Measurements from ENCODE around the gene ASTN2.

Gene ASTN2

DNA sequence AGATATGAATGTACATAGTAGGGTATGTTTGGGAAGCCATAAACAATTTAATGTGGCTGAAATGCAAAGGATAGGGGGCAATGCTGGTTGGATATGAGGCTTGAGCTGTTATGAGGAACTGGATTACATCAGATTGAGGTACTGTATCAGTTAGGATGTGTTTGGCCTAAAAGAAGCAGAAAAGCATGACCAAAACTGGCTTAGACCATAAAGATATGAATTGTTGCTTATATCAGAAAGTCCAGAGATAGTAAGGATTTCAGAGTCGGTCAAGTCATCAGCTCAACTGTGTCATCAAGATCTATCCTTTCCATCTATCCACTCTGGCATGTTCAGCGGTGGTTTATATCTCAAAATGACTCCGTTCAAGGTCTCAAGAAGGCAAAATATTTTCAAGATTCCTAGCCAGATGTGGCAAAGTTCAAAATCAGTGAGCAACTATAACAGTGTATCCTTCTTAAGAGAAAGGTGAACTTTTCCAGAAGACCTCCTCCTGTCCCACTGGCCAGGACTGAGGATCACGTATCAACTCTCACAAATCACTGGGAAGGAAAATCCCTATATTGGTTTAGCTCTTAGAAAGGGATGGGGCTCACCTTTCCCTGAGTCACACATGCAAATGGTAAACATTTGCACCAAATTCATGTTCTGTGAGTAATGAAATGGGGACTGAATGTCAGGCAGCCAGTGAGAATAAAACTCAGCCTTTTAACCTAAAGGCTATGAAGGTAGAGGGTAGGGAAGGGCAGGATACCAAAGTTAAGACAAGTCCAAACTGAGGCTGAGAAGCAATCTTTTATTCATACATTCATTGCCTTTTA is 469.9 kb downstream of the ASTN2 start:
- H3K4me1 Mint-ChIP-seq (ENCODE audit: low read depth in 2 of 2), result no peaks in the 10 kb centered on the region
- H3K27me3 Mint-ChIP-seq, result peaks cover 0 to 8% of the 10 kb centered on the region in 2 donors
- DNase-seq (no peak), ATAC-seq (replicated peaks) (no peak)
- H3K27ac Mint-ChIP-seq, result no peak overlapping the region
- peaks cover 10 to 14% of the 10 kb centered on the region in 2 donors for H3K9me3 Mint-ChIP-seq
- no peaks in the 10 kb centered on the region for H3K36me3 Mint-ChIP-seq (ENCODE audit: insufficient read depth)
- no peak overlapping the region for H3K4me3 Mint-ChIP-seq

DNA sequence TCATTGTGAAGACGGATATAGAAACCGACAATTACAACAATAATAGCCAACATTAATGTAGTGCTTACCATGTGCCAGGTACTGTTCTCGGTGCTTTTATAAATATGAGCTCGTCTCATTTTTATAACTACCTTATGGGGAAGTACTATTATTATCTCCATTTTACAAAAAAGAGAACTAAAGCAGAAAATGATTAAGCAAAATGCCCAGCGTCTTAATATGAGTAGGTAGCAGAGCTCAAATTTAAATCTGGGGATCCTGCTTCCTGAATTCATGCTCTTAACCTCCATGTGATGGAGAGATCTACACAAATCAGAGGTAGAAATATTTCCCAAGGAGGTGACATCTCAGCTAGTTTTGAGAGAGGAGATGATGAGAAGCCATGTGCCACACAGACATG is 470.9 kb downstream of the ASTN2 start:
- H3K36me3 Mint-ChIP-seq (ENCODE audit: insufficient read depth), result no peaks in the 10 kb centered on the region
- H3K9me3 Mint-ChIP-seq, result peaks cover 8 to 14% of the 10 kb centered on the region in 2 donors
- H3K27ac Mint-ChIP-seq, result no peak overlapping the region
- H3K4me3 Mint-ChIP-seq, result no peak overlapping the region
- no peaks in the 10 kb centered on the region for H3K4me1 Mint-ChIP-seq (ENCODE audit: low read depth in 2 of 2)
- ATAC-seq (replicated peaks) (no peak), DNase-seq (no peak)
- H3K27me3 Mint-ChIP-seq, result peaks cover 0 to 8% of the 10 kb centered on the region in 2 donors

DNA sequence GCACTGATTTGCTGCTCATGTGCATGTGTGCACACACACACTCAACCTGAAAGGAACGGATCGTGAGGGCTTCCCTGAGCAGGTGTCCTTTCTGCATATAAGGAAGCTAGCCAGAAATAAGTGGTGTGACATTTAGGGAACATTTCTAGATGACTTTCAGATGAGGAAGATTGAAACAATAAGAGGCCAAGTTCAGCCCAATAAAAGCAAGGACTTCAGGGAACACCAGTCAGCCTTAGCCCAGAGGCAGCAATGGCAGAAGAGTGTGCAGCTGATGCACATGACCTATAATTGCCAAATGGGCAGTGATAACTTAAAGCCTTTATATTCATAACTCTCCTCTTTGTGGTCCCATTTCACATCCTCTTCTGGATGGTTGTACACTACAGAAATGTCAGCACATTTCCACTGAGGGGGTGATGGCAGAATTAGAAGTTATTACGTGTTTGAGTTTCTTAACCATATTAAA is 472.2 kb downstream of the ASTN2 start:
- H3K4me1 Mint-ChIP-seq (ENCODE audit: low read depth in 2 of 2), result no peaks in the 10 kb centered on the region
- H3K9me3 Mint-ChIP-seq, result peaks cover 7 to 9% of the 10 kb centered on the region in 2 donors
- H3K27me3 Mint-ChIP-seq, result peaks cover 0 to 8% of the 10 kb centered on the region in 2 donors
- no peaks in the 10 kb centered on the region for H3K36me3 Mint-ChIP-seq (ENCODE audit: insufficient read depth)
- DNase-seq, result no peak
- no peak overlapping the region for H3K27ac Mint-ChIP-seq
- no peak overlapping the region for H3K4me3 Mint-ChIP-seq
- ATAC-seq (replicated peaks), result no peak

DNA sequence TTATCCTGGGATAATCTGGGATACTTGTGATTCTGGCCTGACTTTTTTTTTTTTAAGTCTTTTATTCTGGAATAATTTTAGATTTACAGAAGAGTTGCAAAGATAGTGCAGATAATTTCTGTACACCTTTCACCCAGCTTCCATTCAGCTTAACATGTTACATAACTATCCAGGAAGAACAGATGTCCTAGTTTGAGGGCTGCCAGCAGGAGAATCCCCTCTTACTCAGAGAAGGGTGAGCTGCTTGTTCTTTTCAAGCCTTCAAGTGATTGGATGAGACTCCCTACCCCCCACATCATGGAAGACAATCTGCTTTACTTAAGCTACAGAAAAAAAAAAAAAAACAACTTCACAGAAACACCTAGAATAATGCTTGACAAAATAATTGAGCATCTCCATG is 473.6 kb downstream of the ASTN2 start:
- ATAC-seq (replicated peaks), result no peak
- Mint-ChIP-seq H3K4me3 (no peak overlapping the region), H3K27ac (no peak overlapping the region), H3K9me3 (peaks cover 10% of the 10 kb centered on the region in 2 donors), H3K27me3 (peaks cover 0 to 8% of the 10 kb centered on the region in 2 donors), H3K4me1 (ENCODE audit: low read depth in 2 of 2) (no peaks in the 10 kb centered on the region), H3K36me3 (ENCODE audit: insufficient read depth) (no peaks in the 10 kb centered on the region)
- DNase-seq, result no peak

DNA sequence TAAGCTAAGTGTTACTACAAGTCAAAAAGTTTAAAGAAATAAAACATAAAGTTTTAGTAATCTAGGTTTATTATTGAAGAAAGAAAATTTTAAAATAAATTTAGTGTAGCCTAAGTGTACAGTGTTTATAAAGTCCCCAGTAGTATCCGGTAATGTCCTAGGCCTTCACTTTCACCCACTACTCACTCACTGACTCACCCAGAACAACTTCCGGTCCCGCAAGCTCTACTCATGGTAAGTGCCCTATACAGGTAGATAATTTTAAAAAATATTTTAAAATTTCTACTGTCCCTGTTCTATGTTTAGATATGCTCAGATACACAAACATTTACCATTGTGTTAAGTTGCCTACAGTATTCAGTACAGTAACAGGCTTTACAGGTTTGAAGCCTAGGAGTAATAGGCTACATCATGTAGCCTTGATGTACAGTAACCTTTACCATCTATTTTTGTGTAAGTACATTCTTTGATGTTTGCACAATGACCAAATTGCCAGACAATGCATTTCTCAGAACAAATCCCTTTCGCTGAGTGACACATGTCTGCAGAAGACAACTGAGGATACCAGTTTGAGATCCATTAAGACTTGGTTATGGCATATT is 474.1 kb downstream of the ASTN2 start:
- peaks cover 0 to 8% of the 10 kb centered on the region in 2 donors for H3K27me3 Mint-ChIP-seq
- H3K36me3 Mint-ChIP-seq (ENCODE audit: insufficient read depth), result no peaks in the 10 kb centered on the region
- DNase-seq, result no peak
- no peak overlapping the region for H3K27ac Mint-ChIP-seq
- ATAC-seq (replicated peaks), result no peak
- no peak overlapping the region for H3K4me3 Mint-ChIP-seq
- no peaks in the 10 kb centered on the region for H3K4me1 Mint-ChIP-seq (ENCODE audit: low read depth in 2 of 2)
- H3K9me3 Mint-ChIP-seq, result peaks cover 13 to 14% of the 10 kb centered on the region in 2 donors

DNA sequence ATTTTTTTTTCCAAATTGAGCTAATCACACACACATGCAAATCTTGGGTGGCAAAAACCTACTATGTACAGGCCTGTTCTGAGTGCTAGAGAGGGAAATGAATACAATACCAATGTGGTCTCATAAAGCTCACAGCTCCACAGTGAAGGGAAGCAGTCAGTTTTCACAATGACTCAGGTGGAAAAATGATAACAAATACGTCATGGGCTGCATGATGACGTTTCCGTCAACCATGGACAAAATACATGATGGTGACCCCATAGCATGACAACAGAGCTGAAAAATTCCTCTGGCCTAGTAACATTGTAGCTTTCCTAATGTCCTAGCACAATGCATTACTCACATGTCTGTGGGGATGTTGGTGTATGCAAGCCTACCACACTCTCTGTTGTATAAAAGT is 475.2 kb downstream of the ASTN2 start:
- Mint-ChIP-seq H3K4me1 (ENCODE audit: low read depth in 2 of 2) (no peaks in the 10 kb centered on the region), H3K36me3 (ENCODE audit: insufficient read depth) (no peaks in the 10 kb centered on the region), H3K4me3 (no peak overlapping the region), H3K9me3 (peaks cover 13 to 14% of the 10 kb centered on the region in 2 donors), H3K27ac (no peak overlapping the region), H3K27me3 (peaks cover 0 to 8% of the 10 kb centered on the region in 2 donors)
- ATAC-seq (replicated peaks) (no peak), DNase-seq (no peak)

DNA sequence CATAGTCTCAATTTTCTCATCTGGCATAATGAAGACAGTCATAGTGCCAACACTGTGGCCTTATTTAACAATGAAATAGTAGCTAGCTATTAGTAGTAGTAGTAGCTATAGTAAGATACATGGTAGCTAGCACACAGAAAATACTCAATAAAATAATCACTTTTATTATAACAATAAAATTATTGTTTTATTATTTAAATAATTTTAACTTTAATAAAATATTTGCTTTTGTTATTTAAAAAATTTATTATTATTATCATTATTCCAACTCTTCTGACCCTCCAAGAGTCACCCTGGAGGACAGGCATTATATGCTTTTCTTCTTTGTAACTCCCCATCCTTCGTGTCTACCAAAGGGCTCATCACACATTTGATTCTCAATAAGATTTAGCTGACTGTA is 475.7 kb downstream of the ASTN2 start:
- Mint-ChIP-seq H3K4me3 (no peak overlapping the region), H3K27ac (no peak overlapping the region), H3K4me1 (ENCODE audit: low read depth in 2 of 2) (no peaks in the 10 kb centered on the region), H3K27me3 (peaks cover 0 to 8% of the 10 kb centered on the region in 2 donors), H3K36me3 (ENCODE audit: insufficient read depth) (no peaks in the 10 kb centered on the region), H3K9me3 (peaks cover 13 to 14% of the 10 kb centered on the region in 2 donors)
- ATAC-seq (replicated peaks), result no peak
- DNase-seq, result no peak

DNA sequence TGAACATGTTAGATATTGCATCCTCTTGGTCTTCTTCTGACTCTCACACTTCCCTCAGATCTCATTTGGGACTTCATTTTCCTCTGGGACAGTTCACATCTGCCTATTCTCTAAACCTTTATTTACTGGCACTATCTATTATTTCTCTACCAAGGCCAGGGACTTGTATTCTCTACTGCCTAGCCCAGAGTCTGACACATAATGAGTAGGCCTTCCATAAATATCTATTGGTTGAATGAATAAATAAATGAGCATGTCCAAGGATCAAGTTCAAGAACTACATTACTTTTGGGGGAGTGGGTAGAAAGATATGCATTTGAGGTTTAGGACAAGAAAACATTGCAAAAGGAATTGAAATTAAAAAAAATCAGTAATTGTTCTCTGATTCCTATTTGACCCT is 477.5 kb downstream of the ASTN2 start:
- no peak overlapping the region for H3K4me3 Mint-ChIP-seq
- peaks cover 0 to 6% of the 10 kb centered on the region in 2 donors for H3K27me3 Mint-ChIP-seq
- peaks cover 13 to 19% of the 10 kb centered on the region in 2 donors for H3K9me3 Mint-ChIP-seq
- no peak for ATAC-seq (replicated peaks)
- no peak overlapping the region for H3K27ac Mint-ChIP-seq
- H3K4me1 Mint-ChIP-seq (ENCODE audit: low read depth in 2 of 2), result no peaks in the 10 kb centered on the region
- no peaks in the 10 kb centered on the region for H3K36me3 Mint-ChIP-seq (ENCODE audit: insufficient read depth)
- DNase-seq, result no peak

DNA sequence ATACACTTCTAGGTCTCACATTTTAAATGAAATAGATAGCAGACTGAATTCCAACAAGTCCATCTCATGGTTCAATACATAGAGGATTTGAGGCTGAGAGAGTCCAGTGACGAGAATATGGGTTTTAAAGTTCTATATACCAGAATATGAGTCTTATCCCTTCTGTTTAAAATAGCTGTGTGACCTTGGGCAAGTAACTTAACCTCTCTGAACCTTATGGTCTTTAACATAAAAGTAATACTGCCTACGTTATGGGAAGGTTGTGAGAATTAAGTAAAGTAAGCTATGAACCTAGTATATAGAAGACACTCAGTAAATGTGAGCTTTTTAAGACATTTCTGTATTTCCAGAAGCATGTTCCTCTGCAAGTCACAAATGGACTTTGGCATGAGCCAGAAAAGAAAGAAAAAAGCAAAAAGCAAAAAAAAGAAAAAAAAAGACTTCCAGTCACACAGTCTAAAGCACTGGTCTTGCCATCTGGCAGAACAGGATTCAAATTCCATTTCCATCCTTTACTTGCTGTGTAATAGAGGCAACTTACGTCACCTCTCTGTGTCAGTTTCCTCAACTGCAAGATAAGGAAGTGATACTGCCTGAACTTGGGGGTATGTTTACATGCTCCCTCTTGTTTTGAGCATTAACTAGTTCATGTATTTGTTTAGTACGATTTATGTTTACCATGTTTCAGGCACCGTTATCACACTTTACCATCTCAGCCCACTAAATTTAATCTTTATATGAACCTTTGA is 479.5 kb downstream of the ASTN2 start:
- no peaks in the 10 kb centered on the region for H3K4me1 Mint-ChIP-seq (ENCODE audit: low read depth in 2 of 2)
- peaks cover 14 to 15% of the 10 kb centered on the region in 2 donors for H3K9me3 Mint-ChIP-seq
- H3K27ac Mint-ChIP-seq, result no peak overlapping the region
- H3K27me3 Mint-ChIP-seq, result no peaks in the 10 kb centered on the region
- DNase-seq, result no peak
- H3K4me3 Mint-ChIP-seq, result no peak overlapping the region
- ATAC-seq (replicated peaks), result no peak
- H3K36me3 Mint-ChIP-seq (ENCODE audit: insufficient read depth), result no peaks in the 10 kb centered on the region

DNA sequence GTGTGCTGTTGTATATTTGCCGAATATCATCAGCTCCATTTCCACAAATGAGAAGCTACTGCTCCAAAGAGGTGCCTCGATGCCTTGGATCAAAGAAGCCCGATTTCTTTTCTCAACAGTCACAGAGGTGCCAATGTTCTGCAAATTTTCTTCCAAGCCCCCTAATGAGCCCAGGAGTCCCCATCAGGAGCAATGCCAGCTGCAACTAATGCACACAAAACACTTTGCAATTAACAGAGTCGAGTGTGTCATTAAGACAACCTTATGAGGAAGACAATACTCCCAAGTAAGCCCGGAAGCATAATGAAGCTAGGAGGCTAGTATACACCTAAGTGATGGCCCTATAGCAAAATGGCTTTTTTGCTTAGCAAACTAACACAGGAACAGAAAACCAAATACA is 480.7 kb downstream of the ASTN2 start:
- H3K36me3 Mint-ChIP-seq (ENCODE audit: insufficient read depth), result no peaks in the 10 kb centered on the region
- H3K27ac Mint-ChIP-seq, result no peak overlapping the region
- peaks cover 14 to 15% of the 10 kb centered on the region in 2 donors for H3K9me3 Mint-ChIP-seq
- ATAC-seq (replicated peaks), result no peak
- DNase-seq, result no peak
- no peaks in the 10 kb centered on the region for H3K4me1 Mint-ChIP-seq (ENCODE audit: low read depth in 2 of 2)
- no peaks in the 10 kb centered on the region for H3K27me3 Mint-ChIP-seq
- H3K4me3 Mint-ChIP-seq, result no peak overlapping the region

DNA sequence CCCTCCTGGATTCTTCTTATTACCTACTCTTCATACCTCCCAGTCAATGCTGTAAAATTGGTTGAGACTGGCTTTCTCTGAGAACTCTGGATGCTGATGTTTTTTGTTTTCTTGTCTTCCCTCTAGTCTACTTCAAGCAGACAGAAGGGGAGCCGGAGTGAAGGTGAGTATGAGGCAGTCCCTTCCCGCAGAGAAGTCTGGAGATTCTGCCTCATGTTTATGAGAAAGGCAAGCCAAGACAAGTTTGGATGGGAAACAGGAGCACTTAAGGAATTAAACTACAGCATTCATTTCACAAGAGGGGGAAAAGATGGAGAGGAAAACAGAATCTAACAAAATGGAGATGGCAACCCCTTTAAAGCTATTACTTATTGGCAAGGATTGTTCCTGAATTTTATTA is 481.6 kb downstream of the ASTN2 start:
- no peak for DNase-seq
- Mint-ChIP-seq H3K4me1 (ENCODE audit: low read depth in 2 of 2) (no peaks in the 10 kb centered on the region), H3K27me3 (no peaks in the 10 kb centered on the region), H3K4me3 (no peak overlapping the region), H3K9me3 (peaks cover 14% of the 10 kb centered on the region in 2 donors), H3K36me3 (ENCODE audit: insufficient read depth) (no peaks in the 10 kb centered on the region), H3K27ac (no peak overlapping the region)
- ATAC-seq (replicated peaks), result no peak

DNA sequence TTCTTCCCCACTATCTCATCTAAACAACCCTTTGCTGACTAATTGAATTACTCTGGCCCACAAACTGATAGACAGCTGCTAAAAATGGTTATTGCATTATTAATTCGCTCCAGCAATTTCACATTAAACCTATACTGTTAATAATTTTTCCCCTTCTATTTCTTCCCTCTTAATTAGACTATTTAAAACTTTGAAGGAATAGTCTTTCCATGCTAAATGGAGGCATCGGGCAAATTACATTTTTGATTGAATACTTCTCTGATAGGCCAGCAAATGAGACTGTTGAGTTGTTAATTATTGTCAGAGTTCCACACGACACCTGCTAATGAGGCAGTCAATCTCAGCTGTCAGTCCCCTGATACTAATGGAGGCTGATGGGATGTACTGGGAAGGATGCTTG is 485.2 kb downstream of the ASTN2 start:
- Mint-ChIP-seq H3K36me3 (ENCODE audit: insufficient read depth) (no peaks in the 10 kb centered on the region), H3K27me3 (no peaks in the 10 kb centered on the region), H3K27ac (no peak overlapping the region), H3K4me1 (ENCODE audit: low read depth in 2 of 2) (no peaks in the 10 kb centered on the region), H3K4me3 (no peak overlapping the region), H3K9me3 (peaks cover 4 to 6% of the 10 kb centered on the region in 2 donors)
- DNase-seq (no peak), ATAC-seq (replicated peaks) (no peak)

DNA sequence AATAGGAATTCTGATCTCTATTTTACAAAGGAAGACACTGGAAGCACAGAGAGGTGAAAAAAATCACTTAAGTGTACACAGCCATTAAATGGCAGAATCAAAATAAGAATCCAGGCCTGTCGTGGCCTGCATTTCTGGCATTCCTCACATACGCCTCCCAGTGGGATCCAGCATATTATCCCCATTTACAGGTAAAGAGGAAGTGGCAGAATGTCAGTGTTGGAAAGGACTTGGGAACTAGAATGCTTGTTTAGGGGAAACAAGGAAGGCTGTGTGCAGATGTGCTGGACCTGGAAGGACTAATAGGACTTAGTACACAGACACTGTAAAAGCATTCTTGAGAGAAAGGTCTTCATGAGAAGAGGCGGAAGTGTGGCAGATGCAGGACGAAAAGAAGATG is 486.0 kb downstream of the ASTN2 start:
- ATAC-seq (replicated peaks) (no peak), DNase-seq (no peak)
- H3K9me3 Mint-ChIP-seq, result peaks cover 4 to 6% of the 10 kb centered on the region in 2 donors
- no peaks in the 10 kb centered on the region for H3K4me1 Mint-ChIP-seq (ENCODE audit: low read depth in 2 of 2)
- H3K27me3 Mint-ChIP-seq, result no peaks in the 10 kb centered on the region
- H3K36me3 Mint-ChIP-seq (ENCODE audit: insufficient read depth), result no peaks in the 10 kb centered on the region
- H3K4me3 Mint-ChIP-seq, result no peak overlapping the region
- H3K27ac Mint-ChIP-seq, result no peak overlapping the region
